ENCODE measurements around the gene INPP5K. TPM values are rescaled to one million over a fixed set of nuclear protein-coding genes. Genes with fewer than 3 reads are reported as not detected.

The INPP5K gene
- total and polyA plus RNA-seq, 2 donors (not counting 1 experiment from before 2014, with no cell fraction given): 53.8 to 77.9 TPM

DNA sequence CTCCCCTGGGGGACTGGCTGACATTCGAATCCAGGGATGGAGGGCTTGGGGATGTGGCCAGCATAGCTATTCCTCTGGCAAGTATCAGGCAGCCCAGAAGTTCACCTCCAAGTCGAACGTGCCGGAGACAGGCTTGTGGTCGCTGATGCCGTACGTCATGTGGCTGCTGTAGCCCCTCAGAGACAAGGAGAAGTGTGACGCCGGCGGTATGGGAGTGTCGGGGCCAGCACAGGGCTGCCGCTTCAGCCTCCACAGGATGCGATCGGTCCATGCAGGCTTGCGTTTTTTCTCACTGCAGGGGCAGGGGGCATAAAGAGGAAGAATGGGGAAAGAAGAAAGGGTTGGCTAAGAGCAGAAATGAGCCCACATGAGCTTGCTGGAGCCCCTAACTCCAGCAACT lies 18.6 kb downstream of the INPP5K start:
- H3K27me3 ChIP-seq (replicated peaks in 1 of 4; ENCODE audit: control extremely low read depth in 1 of 4, control insufficient read depth in 3 of 4, insufficient read depth in 4 of 4, low read length in 3 of 4): no peaks in the 10 kb centered on the region
- Mint-ChIP-seq H3K27ac (no peak overlapping the region), H3K9me3 (ENCODE audit: insufficient read depth) (no peaks in the 10 kb centered on the region), H3K4me1 (peaks cover 9% of the 10 kb centered on the region), H3K27me3 (no peaks in the 10 kb centered on the region), H3K4me3 (no peak overlapping the region)
- TF ChIP-seq EZH2 (IDR thresholded peaks at IDR 0.05; ENCODE audit: borderline replicate concordance, insufficient read depth, low read depth, low read length, poor library complexity, severe bottlenecking) (no peak), CTCF (IDR thresholded peaks at IDR 0.05) (no peak)
- H3K4me3 ChIP-seq (ENCODE audit: control extremely low read depth in 1 of 5, extremely low read depth in 1 of 5, insufficient read depth in 1 of 5, low read depth in 2 of 5, low read length in 4 of 5): no peak overlapping the region
- ChIA-PET POLR2A (interaction anchor here (1.6 kb wide), 1 partner anchor 10 kb away, joined by 3 read pairs; no protein-coding TSS in a partner anchor), CTCF (no interaction called here)
- H3K27ac ChIP-seq (ENCODE audit: low read length in 2 of 2): no peak overlapping the region
- H3K36me3 ChIP-seq (replicated peaks in 1 of 2; ENCODE audit: control extremely low read depth in 1 of 2, control insufficient read depth in 1 of 2, extremely low read depth in 1 of 2, insufficient read depth in 2 of 2, low read length in 1 of 2): peaks cover 0 to 34% of the 10 kb centered on the region in 2 experiments
- H3K9ac ChIP-seq (ENCODE audit: low read length): no peak overlapping the region
- H3K4me1 ChIP-seq (ENCODE audit: control insufficient read depth in 2 of 2, insufficient read depth in 2 of 2, low read length in 2 of 2): peaks cover 6 to 9% of the 10 kb centered on the region in 2 donors
- no peak overlapping the region for H2AFZ ChIP-seq (ENCODE audit: insufficient read depth, low read depth, low read length, poor library complexity, severe bottlenecking)
- DNase-seq: no peak
- ATAC-seq (ENCODE audit: low read depth): no peak
- peaks cover 4% of the 10 kb centered on the region for H4K20me1 ChIP-seq (ENCODE audit: control insufficient read depth, insufficient read depth, low read length, poor library complexity, severe bottlenecking)
- H3K79me2 ChIP-seq (ENCODE audit: control insufficient read depth, insufficient read depth, low read length): no peaks in the 10 kb centered on the region
- 86% methylated on average over 14 of the region's 15 CpGs for WGBS (ENCODE audit: insufficient coverage)
- H3K4me2 ChIP-seq (replicated peaks; ENCODE audit: low read depth, low read length, poor library complexity, severe bottlenecking): no peak overlapping the region
- H3K9me3 ChIP-seq (ENCODE audit: control extremely low read depth in 1 of 3, control insufficient read depth in 2 of 3, insufficient read depth in 1 of 3, low read length in 2 of 3): no peaks in the 10 kb centered on the region
- intact Hi-C loops (cut with micrococcal nuclease): no loop called here

DNA sequence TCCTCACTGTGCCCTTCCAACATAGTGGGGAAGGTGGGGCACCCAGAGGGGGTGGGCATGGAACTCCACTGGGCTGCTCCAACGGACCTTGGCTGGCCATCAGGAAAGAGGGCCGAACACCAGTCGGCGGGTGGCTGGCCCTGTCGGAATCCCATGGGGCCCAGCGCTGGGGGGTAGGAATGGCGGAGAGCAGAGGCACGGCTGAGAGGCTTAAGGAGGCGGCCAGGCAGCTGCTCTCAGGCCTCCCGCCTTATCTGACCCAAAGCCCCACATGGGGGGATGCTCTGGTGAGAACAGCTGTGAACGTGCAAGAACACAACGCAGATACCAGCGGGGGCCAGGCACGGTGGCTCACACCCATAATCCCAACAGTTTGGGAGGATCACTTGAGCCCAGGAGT lies 19.5 kb downstream of the INPP5K start:
- Mint-ChIP-seq H3K27me3 (no peaks in the 10 kb centered on the region), H3K27ac (no peak overlapping the region), H3K4me1 (peaks cover 18% of the 10 kb centered on the region), H3K9me3 (ENCODE audit: insufficient read depth) (no peaks in the 10 kb centered on the region), H3K4me3 (no peak overlapping the region)
- Histone ChIP-seq H4K20me1 (ENCODE audit: control insufficient read depth, insufficient read depth, low read length, poor library complexity, severe bottlenecking) (peaks cover 13% of the 10 kb centered on the region), H3K79me2 (ENCODE audit: control insufficient read depth, insufficient read depth, low read length) (no peaks in the 10 kb centered on the region), H3K4me1 (ENCODE audit: control insufficient read depth in 2 of 2, insufficient read depth in 2 of 2, low read length in 2 of 2) (peaks cover 16 to 19% of the 10 kb centered on the region in 2 donors), H2AFZ (ENCODE audit: insufficient read depth, low read depth, low read length, poor library complexity, severe bottlenecking) (no peak overlapping the region), H3K36me3 (replicated peaks in 1 of 2; ENCODE audit: control extremely low read depth in 1 of 2, control insufficient read depth in 1 of 2, extremely low read depth in 1 of 2, insufficient read depth in 2 of 2, low read length in 1 of 2) (peaks cover 0 to 34% of the 10 kb centered on the region in 2 experiments), H3K9ac (ENCODE audit: low read length) (no peak overlapping the region), H3K4me2 (replicated peaks; ENCODE audit: low read depth, low read length, poor library complexity, severe bottlenecking) (no peak overlapping the region), H3K27me3 (replicated peaks in 1 of 4; ENCODE audit: control extremely low read depth in 1 of 4, control insufficient read depth in 3 of 4, insufficient read depth in 4 of 4, low read length in 3 of 4) (peaks cover 0 to 5% (median 0%) of the 10 kb centered on the region in 4 experiments), H3K27ac (ENCODE audit: low read length in 2 of 2) (no peak overlapping the region), H3K4me3 (ENCODE audit: control extremely low read depth in 1 of 5, extremely low read depth in 1 of 5, insufficient read depth in 1 of 5, low read depth in 2 of 5, low read length in 4 of 5) (no peak overlapping the region), H3K9me3 (ENCODE audit: control extremely low read depth in 1 of 3, control insufficient read depth in 2 of 3, insufficient read depth in 1 of 3, low read length in 2 of 3) (no peaks in the 10 kb centered on the region)
- 95% methylated on average over 14 of the region's 14 CpGs for WGBS (ENCODE audit: insufficient coverage)
- DNase-seq (no peak), ATAC-seq (ENCODE audit: low read depth) (no peak)
- intact Hi-C loops (cut with micrococcal nuclease): no loop called here
- TF ChIP-seq EZH2 (IDR thresholded peaks at IDR 0.05; ENCODE audit: borderline replicate concordance, insufficient read depth, low read depth, low read length, poor library complexity, severe bottlenecking) (no peak), CTCF (IDR thresholded peaks at IDR 0.05) (no peak)
- ChIA-PET POLR2A (interaction anchor here (1.6 kb wide), 2 partner anchors 9 to 20 kb away, joined by 3 read pairs; partner anchors contain the start of gene INPP5K), CTCF (interaction anchor here (1.2 kb wide), 1 partner anchor 9 kb away, joined by 4 read pairs; no protein-coding TSS in a partner anchor)

Data from B cell (primary cell).